GM18505 (cell line): ENCODE measurements around the gene SESN3.
"Not testable (repeated sequence)": the region's sequence is repeated elsewhere in the genome, so short reads cannot be mapped to it uniquely, and the experiment has no call there.

Experiments used
- ATAC-seq: cut with Tn5 transposase; IDR thresholded peaks from one replicate; pipeline ENCODE4 v1.9.1; 2021; ENCODE audit not compliant: unreplicated experiment
- POLR2A ChIP-seq: IDR thresholded peaks from 4 replicates; pipeline ENCODE4 v1.6.1; 2011; ENCODE audit warnings: borderline replicate concordance; ENCODE audit not compliant: insufficient read depth, insufficient read length; ENCODE audit errors: extremely low read depth

The SESN3 gene

DNA sequence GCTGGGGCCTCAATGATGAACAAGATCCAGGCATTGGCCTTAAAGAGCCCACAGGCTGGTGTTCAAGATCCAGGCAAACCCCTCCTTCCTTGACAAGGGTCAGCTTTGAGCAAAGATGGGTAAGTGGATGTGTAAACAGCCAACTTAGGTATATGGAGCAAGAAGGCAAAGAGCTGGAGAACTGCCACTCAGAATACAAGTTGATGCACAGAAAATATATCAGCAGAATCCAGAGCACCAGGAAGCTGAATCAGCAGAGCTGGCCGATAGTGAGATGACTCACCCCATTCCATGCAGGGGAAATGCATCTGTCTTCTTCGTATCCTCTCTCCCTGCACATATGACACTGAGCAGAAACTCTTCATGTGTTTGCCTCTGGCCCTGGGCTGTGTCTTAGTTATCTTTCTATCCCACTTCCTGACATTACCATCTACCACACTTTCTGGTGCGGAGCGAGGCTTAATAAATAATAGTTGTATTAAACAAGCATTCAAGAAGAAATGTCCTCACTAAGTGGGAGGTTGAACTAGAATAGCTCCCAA, 83.6 kb downstream of the SESN3 start:
- TF ChIP-seq POLR2A: no peak
- ATAC-seq: no peak

DNA sequence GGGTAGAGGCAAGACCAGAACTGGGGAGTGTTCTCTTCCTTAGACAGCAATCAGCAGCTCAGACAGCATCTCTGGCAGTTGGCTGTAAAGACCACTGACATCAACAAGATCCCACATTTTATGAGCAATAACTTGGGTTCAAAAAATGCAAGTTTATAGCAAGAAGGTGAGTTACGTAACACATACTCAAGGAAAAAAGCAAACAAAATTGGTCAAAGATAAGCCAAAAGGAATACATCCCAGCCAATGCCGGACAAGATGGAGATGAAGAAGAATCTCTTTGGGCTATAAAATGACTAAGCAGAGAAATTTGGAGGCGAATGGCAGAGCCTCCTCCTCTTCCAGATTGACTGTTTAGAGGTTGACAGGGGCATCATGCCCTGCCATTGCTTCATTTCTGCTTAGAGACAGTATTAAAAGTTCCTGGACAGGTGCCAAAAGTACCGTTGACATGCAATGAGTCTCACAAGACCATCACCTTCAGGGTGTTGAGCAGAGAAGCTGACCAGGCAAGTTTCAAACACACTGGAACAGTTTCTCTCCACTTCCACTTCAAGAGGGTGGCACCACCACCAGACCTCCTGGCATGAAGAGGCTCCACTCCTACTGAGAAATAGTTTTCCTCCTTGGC, 85.5 kb downstream of the SESN3 start:
- ATAC-seq: no peak
- no peak for TF ChIP-seq POLR2A

DNA sequence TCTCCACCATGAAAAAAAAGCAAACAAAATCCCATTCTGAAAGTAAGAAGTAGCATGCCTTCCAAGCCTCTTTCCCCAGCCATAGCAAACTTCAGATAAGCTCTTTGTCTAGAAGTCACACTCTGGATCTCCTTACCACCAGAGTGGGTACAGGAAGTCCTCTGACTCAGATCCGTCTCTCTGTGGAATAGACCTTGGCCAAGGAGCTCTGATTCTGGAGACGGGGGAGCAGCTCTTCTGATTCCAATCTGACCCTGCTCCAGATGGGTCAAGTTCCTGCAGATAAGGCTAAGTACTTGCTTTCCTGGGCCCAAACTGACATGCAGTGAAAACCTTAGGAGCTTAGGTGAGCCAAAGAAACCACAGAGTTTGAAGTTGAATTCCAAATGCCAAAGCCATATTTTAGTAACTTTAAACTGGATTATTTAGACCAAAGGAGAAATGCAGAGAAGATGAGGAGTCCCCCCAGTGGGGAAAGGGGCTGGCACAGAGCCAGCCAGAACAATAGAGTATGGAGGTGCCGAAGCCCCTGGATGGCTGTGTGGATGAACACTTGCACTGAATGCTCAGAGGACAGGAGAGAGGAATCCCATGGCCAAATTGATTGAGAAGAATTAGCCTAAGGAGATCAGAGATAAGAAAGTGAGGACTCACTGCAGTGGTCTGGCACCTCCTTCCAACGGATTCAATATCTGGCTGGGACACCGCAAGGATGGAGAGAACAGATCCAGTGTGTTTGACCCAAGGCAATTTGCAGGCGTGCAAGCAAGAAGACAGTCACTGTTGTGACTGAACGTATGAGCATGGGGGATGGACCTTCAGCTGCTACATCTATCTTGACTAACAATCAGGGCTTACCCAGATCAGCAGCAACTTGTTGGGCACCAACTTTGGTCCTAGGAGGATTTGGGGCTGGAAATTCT, 86.4 kb downstream of the SESN3 start:
- ATAC-seq: no peak
- no peak for TF ChIP-seq POLR2A

DNA sequence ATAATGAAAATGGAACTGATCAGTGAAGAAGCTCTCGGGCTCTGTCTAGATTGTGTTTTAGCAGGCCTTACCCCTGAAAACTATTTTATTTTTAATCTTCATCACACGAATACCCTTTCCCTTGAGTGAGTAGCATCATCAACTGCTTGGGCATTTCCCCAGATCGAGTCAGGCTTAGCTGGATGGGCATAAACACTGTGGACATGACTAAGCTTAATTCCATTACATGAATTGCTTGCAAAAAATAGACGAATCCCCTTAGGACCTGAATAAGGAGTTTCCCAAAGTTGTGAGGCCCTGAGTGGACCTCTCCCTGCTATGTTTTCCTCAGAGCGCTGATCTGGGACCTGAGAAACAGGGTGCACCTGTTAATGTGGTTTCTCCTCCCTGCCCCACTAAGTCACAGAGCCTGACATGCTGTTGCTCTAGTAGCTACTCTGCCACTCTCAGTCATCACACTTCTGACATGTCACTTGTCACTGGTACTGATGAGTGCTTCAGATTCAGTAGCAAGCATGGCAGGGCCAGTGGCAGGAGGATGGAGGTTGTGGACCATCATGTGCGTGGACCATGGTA, 87.8 kb downstream of the SESN3 start:
- no peak for ATAC-seq
- no peak for TF ChIP-seq POLR2A

DNA sequence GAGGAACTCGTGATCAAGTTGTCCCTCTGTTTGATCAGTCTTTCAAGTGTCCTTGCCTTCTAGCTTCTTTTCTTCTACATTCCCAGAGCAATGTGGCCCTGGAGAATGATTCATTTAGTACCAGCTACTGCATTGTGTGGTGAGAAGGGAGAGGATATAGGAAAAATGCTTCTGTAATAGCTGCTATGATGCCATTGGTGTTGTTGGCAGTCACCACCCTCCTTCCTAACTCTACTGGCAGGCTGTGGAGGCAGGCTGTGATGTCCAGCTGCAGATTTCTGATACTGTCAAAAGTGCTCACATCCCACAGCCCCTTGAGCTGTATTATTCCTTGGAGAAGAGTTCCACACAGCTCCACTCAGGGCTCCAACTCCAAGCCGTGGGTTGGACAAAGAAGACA, 88.6 kb downstream of the SESN3 start:
- no peak for TF ChIP-seq POLR2A
- no peak for ATAC-seq

DNA sequence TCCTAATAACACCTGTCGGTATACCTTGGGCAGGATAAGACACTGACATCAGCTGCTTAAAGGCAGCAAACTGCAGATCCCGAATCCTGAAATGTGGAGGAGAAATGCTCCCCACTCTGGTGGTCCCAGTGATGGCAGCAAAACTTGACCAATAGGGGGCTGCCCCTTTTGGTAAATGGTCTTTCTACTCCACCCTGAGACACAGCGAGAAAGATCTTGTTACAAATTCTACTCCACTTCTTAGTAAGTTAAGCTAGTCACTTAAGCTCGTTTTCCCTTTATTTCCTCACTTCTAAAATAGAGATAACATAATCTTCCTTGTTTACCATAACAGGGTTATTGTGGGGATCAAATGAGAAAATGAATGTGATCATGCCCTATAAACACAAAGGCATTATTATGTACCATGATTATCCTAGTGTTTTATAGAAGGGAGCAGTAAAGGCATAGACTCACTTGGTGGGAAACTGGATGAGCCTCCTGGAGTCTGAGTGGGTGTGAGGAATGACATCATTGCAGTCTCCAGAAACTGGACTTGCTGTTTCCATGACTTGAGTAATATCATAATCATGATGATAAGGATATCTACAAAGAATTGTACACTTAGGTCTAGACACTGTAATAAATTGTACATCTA, 90.5 kb downstream of the SESN3 start:
- ATAC-seq: no peak
- TF ChIP-seq POLR2A: no peak

DNA sequence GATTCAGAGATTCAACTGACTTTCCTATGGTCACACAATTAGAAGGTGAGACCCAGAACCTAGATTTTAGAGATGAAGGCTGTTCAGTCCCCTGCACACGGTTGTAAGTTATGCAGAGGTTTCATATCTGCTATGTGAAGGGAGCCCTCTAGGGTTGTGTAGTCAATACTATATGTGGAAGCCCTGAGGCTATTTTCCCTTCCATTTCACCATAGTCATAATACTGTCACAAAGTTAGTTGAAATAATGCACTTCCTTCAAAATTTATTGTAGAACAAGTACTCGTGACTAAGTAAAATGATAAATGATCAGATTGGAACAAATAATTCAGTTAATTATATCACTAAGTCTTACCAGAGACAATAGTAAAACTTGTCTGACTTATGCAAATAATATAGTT, 92.6 kb downstream of the SESN3 start:
- ATAC-seq: peak; percentile 80
- no peak for TF ChIP-seq POLR2A

DNA sequence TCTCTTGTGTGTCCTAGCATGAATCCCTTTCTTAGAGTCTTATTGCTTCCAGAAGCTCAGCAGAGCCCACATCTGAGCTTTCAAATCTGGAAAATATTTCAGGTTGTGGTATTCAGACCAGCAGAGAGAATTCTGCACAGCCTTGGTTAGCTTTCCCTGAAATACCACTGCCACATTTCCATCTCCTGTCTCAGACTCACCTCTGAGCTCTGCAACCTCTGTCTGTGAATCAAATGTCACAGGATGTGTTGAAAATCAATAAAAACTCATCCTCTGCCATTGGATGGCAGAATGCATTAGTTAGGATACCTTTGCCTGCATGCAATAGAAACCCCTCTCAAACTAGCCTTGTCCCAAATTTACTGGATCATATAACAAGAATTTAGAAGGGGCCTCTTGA, 93.7 kb downstream of the SESN3 start:
- ATAC-seq: no peak
- TF ChIP-seq POLR2A: no peak

DNA sequence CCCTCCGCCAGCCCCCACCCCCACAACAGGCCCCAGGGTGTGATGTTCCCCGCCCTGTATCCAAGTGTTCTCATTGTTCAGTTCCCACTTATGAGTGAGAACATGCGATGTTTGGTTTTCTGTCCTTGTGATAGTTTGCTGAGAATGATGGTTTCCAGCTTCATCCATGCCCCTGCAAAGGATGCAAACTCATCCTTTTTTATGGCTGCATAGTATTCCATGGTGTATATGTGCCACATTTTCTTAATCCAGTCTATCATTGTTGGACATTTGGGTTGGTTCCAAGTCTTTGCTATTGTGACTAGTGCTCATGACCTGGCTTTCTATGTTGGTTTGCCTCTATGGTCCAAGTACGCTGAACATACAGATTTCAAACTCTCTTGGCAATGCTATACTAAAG, 94.3 kb downstream of the SESN3 start:
- ATAC-seq: not testable (repeated sequence)

DNA sequence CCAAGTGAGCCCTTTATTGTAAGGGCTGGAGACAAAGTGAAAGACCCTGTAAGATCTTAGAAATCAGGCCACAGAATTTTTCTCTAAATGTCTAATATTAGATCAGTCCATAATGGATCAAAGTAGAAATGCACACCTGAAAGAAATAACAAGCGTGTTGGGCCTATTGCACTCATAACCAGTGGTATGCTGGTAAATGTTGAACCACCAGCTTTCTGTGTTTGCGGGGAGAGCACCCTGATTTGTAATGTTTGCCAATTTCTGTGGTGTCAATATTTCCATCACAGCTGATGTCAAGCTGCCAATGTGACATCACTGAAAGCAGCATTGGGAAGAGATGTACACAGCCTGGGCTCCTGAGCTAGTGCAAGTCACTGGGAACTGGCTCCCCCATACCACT, 95.1 kb downstream of the SESN3 start:
- no peak for TF ChIP-seq POLR2A
- ATAC-seq: no peak

DNA sequence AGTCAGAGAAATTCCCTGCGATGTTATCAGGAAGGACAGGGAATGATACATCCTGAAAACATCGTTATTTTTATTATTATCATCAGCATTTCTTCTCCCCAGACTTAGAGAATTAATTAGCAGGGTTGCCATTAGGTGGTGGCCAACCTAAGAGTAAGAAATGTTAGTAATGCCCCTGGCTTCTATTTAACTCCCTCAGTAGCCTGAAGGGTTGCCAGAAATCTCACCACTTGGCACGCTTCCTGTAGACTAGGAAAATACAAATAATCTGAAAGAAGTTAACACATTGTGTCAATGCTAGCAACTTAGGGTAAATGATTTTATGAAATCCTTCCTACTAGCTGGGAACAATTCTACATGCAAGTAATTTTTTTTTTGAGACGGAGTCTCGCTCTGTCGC, 95.8 kb downstream of the SESN3 start:
- no peak for ATAC-seq
- no peak for TF ChIP-seq POLR2A

DNA sequence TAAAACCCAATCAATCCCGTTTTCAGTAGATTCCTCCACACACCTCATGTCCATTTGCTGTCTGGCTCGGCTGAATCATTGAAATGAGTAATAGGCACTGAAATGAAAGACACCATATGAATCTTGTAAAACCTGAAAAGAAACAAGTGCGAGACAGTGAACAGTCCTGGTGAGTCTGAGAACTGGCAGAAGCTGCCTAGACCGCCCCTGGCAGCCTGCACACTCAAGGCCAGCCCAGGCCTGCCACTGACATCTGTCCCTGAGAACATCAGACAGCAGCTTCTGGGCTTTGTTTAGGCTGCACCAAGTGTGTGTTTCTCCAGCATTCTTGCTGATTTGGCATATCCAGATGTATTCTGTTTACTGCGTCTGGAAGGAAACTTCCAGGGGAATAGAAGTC, 96.5 kb downstream of the SESN3 start:
- no peak for TF ChIP-seq POLR2A
- no peak for ATAC-seq

DNA sequence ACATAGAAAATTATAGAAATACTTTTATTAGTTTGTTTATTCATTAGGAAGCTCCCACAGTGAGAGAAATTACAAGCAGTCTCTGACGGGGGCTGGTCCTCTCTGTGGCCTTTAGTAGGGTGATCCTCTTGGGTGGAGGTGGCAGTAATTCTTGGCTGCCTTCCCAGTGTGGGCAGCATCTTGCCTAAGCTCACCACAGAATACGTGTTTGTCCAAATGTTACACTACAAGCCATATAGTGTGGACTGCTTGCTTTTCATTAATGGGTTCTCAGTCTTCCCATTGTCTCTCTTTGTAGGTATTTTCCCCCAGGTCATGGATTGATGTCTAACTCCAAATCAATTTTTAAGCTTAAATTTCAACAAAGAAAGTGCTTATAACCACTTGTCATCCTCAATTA, 98.0 kb downstream of the SESN3 start:
- TF ChIP-seq POLR2A: no peak
- ATAC-seq: no peak

DNA sequence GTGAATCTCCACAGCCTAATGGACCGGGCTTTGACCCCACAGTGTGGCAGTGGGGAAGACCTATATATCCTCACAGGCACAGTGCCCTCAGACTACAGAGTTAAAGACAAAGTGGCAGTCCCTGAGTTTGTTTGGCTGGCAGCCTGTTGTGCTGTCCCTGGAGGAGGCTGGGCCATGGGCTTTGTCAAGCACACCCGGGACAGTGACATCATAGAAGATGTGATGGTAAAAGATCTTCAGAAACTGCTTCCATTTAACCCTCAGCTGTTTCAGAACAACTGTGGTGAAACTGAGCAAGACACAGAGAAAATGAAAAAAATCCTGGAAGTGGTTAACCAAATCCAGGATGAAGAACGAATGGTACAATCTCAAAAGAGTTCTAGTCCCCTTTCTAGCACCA, 102.4 kb downstream of the SESN3 start:
- ATAC-seq: no peak
- no peak for TF ChIP-seq POLR2A

DNA sequence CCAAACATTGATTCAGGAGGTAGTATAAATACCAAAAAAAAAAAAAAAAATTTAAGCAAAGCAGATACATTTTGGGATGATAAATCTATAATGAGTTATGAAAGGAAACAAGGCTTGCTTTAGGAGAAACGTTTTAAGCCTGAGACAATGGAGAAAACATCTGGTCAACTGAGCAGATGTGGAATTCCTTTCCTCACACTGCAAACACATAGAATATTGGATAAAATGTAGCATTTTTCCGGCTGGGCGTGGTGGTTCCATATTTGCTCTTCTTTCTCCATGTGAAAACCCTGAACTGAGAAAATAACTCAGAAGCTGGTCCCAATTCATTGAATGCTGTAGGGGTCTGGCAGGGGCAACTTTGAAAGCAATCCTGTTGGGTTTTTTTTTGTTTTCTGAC, 107.4 kb downstream of the SESN3 start:
- ATAC-seq: no peak
- TF ChIP-seq POLR2A: no peak
